A375 (cell line): ENCODE data around the gene NAA60. TPM values are rescaled to one million over a fixed set of nuclear protein-coding genes. Genes with fewer than 3 reads are reported as not detected.

Experiments
- small RNA-seq: library from RNA; depleted of rRNA; stranded (forward); fragments of <200 nt; gene quantifications from one replicate; pipeline ENCODE3, GENCODE V24; 2014
- total RNA-seq: library from RNA; depleted of rRNA; stranded (reverse); fragments of >200 nt; shearing (Covaris generic); gene quantifications from 2 replicates; pipeline ENCODE4 v1.2.3, GENCODE V29; 2014; rRNA removed

The NAA60 gene
- 9.6 and 15.4 TPM in 2 replicates for total RNA-seq

GRCh38 chr16:3443108-3444031 is at the start of gene NAA60, which contains the start of gene ZNF597:
Gene NAA60 (plus strand): TSS chr16:3443680. CDS start chr16:3476228, 32,548 bp downstream.
Gene ZNF597 (minus strand): TSS chr16:3443504. CDS start chr16:3443153, 351 bp downstream.

GRCh38 chr16:3400779-3401688 is 42.4 kb upstream of the NAA60 start, which contains the start of the genes ZNF174 and ZSCAN32:
Gene ZNF174 (plus strand): TSS chr16:3401215. CDS start chr16:3402005, 790 bp downstream.
Gene ZSCAN32 (minus strand): TSS chr16:3401004. CDS start chr16:3397557, 3,447 bp downstream.

GRCh38 chr16:3495176-3495575 is 51.7 kb downstream of the NAA60 start, which contains the start of gene C16orf90:
Gene C16orf90 (minus strand): TSS chr16:3495489. CDS start chr16:3495421, 68 bp downstream.

Small RNA genes within 50 kb of the gene (small RNA-seq; reads per million reads assigned to genes)
- not detected for gene MIR6126

Other genes with a start within 250 kb of the NAA60 start
- 14.2 and 15.4 TPM in 2 replicates for gene ZNF200, start 208.5 kb upstream of the NAA60 start, total RNA-seq
- 0.38 TPM in 1 of 2 replicates, not detected in the other for gene MEFV, start 187.0 kb upstream of the NAA60 start, total RNA-seq
- gene ZNF263, start 160.2 kb upstream of the NAA60 start, total RNA-seq, result 88.5 and 92.5 TPM in 2 replicates
- 5.0 and 6.7 TPM in 2 replicates for gene TIGD7, start 138.2 kb upstream of the NAA60 start, total RNA-seq
- gene ZNF75A, start 138.2 kb upstream of the NAA60 start, total RNA-seq, result 16.6 and 21.6 TPM in 2 replicates
- not detected in 2 replicates for gene OR2C1, start 87.8 kb upstream of the NAA60 start, total RNA-seq
- gene ZSCAN32, start 42.7 kb upstream of the NAA60 start, total RNA-seq, result 11.1 and 12.6 TPM in 2 replicates
- 14.0 and 14.5 TPM in 2 replicates for gene ZNF174, start 42.5 kb upstream of the NAA60 start, total RNA-seq
- 0.91 and 1.4 TPM in 2 replicates for gene ZNF597, start 176 bp upstream of the NAA60 start, total RNA-seq
- gene C16orf90, start 51.8 kb downstream of the NAA60 start, total RNA-seq, result not detected in 2 replicates
- gene CLUAP1, start 57.3 kb downstream of the NAA60 start, total RNA-seq, result 14.4 and 14.9 TPM in 2 replicates
- 0.08 TPM in 1 of 2 replicates, not detected in the other for gene NLRC3, start 133.7 kb downstream of the NAA60 start, total RNA-seq
- 5.1 and 7.0 TPM in 2 replicates for gene SLX4, start 167.9 kb downstream of the NAA60 start, total RNA-seq
- gene DNASE1, start 211.0 kb downstream of the NAA60 start, total RNA-seq, result 6.1 and 9.8 TPM in 2 replicates